Stomach smooth muscle (tissue), 2 donors: ENCODE measurements around the gene STX8.

ENCODE experiments used
- H3K27ac ChIP-seq: one replicate; pipeline ENCODE4 v1.7.0; 2013; ENCODE audit warnings: mild to moderate bottlenecking, low read length, inconsistent platforms
- H3K27me3 ChIP-seq, 2 donors: one replicate each; pipeline ENCODE4 v1.7.0; 2013; ENCODE audit warnings: low read length in 2 of 2; ENCODE audit not compliant: insufficient read depth in 2 of 2, control insufficient read depth in 1 of 2
- H3K36me3 ChIP-seq, 2 donors: one replicate each; pipeline ENCODE4 v1.7.0; 2013; ENCODE audit warnings: low read length in 2 of 2; ENCODE audit not compliant: control insufficient read depth in 2 of 2, insufficient read depth in 2 of 2
- H3K4me1 ChIP-seq: one replicate; pipeline ENCODE4 v1.7.0; 2013; ENCODE audit warnings: low read length; ENCODE audit not compliant: control insufficient read depth, insufficient read depth
- H3K4me3 ChIP-seq, 2 donors: one replicate each; pipeline ENCODE4 v1.7.0; 2013; ENCODE audit warnings: low read length in 2 of 2
- H3K9ac ChIP-seq, 2 donors: one replicate each; pipeline ENCODE4 v1.7.0; 2013; ENCODE audit warnings: low read length in 2 of 2, mild to moderate bottlenecking in 1 of 2
- H3K9me3 ChIP-seq, 2 donors: one replicate each; pipeline ENCODE4 v1.7.0; 2013; ENCODE audit warnings: low read length in 2 of 2; ENCODE audit not compliant: control insufficient read depth in 2 of 2
- donor health status: healthy.
- donor health status: Pancreatic carcinoma.

Gene STX8

DNA sequence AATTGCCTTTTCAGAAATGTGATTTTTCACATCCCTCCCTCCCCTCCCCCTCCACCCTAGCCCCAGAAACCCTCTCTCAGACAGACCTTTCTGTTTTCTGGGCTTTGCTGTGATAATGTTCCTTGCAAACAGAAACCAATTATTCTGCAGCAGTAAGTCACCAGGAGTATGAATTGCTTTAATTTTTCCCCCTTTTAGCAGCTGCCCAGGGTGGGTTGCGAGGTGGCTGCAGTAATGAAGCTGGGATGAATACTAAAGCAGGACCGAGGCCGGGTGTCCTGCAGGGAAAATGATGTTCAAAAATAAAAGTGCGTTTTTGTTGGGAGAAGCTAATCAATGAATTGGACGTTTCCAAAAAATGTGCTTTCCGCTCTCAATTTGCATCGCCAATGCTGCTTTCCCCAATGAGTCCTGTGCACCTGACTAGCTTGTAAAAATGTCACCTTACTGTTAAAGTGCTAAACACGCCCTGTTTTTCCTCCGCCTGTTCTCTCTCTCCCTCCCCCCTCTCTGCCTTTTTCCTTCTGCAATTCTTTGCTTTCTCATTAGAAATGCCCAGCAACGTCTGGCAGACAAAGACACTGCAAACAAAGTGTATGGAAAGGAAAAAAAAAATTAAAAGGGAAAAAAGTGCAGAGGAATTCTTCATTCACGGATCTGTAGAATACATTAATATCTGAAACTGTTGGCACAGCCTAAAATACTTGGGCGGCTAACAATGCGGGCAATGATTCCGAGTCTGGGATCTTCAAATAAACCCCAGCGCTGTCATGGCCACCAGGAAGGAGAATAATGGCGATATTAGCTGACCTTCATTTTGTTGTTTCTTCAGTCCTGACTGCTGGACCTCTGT, 244.1 kb downstream of the STX8 start:
- H3K4me3 ChIP-seq: no peak overlapping the region
- H3K36me3 ChIP-seq: no peaks in the 10 kb centered on the region
- H3K9me3 ChIP-seq: peaks cover 3 to 7% of the 10 kb centered on the region in 2 donors
- H3K9ac ChIP-seq: no peak overlapping the region
- no peaks in the 10 kb centered on the region for H3K4me1 ChIP-seq
- H3K27ac ChIP-seq: no peak overlapping the region
- no peaks in the 10 kb centered on the region for H3K27me3 ChIP-seq

DNA sequence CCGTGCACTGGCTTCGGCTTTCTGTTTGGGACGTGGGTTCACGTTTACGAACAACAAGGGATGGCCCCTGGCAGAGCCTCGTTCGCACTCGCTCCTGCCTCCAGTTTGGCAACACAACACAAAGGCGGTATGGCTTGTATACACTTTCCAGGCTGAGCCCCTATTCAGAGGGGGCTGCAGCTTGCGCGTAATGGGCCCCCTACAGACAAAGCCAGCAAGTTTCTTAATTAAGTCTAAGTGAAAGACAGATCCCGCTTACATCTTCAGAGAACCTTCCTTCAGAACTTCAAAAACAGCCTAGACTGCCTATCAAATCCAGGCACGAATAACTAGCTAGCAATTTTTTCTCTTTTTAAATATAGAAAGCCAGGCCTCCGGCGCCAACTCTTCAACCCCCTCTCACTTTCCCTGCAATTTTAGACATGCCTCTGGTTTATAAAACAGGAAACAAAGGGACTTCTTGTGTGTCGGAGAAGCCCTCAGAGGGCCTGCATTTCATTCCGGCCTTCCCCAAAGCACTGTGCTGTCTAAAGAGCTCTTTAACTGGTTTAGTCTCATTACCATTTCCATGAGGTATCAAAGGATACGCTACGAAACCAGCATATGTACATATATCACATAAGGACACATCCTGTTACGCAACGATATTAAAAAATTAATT, 244.9 kb downstream of the STX8 start:
- Histone ChIP-seq H3K9ac (no peak overlapping the region), H3K36me3 (no peaks in the 10 kb centered on the region), H3K9me3 (peaks cover 3 to 7% of the 10 kb centered on the region in 2 donors), H3K27ac (no peak overlapping the region), H3K4me3 (no peak overlapping the region), H3K27me3 (no peaks in the 10 kb centered on the region), H3K4me1 (no peaks in the 10 kb centered on the region)

DNA sequence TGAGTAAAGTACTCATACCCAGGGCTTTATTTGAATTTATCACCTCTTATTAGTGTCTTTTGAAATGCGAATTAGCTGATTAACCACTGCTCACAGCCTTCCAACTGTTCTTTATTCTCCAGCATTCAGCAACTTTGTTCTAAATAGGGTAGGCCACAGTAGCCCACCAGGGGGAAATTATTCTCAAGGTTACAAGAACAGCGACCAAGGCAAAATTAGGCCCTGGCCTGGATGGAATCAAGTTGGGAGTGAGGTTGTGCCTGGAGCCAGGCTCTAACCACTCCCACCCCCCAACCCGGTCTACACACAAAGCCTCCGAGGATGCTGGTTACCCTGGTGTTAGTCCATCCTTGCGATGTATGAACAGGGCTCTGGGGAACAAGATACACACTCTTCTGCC, 245.5 kb downstream of the STX8 start:
- H3K27me3 ChIP-seq: no peaks in the 10 kb centered on the region
- no peak overlapping the region for H3K27ac ChIP-seq
- H3K9me3 ChIP-seq: peaks cover 3 to 7% of the 10 kb centered on the region in 2 donors

DNA sequence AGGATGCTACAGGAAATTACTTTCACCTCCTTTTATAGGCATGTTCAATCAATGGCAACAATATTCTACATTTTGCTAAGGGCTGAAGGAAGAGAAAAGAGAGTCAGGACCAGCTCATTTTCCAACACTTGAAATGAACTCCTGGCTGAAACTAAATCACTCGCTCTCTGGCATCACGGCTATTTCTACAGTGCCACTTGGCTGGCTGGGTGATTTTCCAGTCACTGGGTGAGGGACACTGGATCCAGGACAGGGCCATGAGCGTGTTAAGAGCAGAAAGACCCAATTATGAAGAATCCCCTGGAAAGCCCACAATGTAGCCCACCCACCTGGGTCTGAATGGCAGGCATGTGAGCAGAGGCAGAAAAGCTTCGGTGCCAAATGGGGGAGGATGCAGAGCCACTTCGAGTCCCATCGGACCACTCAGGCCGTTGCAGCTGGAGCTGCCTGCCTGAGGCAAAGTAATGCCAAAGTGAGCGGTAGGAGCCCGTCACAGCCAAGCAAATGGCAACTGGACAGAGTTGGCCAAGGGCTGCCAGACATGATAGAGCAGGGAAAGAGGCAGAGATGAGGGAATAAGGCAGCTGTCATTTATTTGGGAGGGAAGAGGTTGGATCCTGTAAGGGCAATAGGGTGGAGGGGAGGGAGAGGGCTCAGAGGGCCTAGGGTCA, 246.2 kb downstream of the STX8 start:
- Histone ChIP-seq H3K9ac (no peak overlapping the region), H3K4me3 (no peak overlapping the region), H3K27me3 (no peaks in the 10 kb centered on the region), H3K4me1 (no peaks in the 10 kb centered on the region), H3K27ac (no peak overlapping the region), H3K9me3 (peaks cover 0 to under 1% of the 10 kb centered on the region in 2 donors), H3K36me3 (no peaks in the 10 kb centered on the region)

More for the DNA sequence above, 245.5 kb downstream of the STX8 start:
- Histone ChIP-seq H3K4me3 (no peak overlapping the region), H3K4me1 (no peaks in the 10 kb centered on the region), H3K9ac (no peak overlapping the region), H3K36me3 (no peaks in the 10 kb centered on the region)

DNA sequence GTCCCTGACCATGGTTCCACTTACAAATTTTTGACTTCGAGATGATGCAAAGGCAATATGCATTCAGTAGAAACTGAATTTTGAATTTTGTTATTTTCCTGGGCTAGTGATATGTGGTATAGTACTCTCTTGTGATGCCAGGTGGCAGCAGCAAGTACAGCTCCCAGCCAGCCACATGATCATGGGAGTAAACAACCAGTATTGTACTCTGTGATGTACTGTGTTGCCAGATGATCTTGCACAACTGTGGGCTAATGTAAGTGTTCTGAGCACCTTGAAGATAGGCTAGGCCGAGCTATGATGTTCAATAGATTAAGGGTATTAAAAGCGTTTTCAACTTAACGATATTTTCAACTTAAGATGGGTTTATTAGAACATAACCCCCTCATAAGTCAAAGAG, 250.8 kb downstream of the STX8 start:
- Histone ChIP-seq H3K4me1 (no peaks in the 10 kb centered on the region), H3K9me3 (no peaks in the 10 kb centered on the region), H3K4me3 (no peak overlapping the region), H3K27me3 (no peaks in the 10 kb centered on the region), H3K27ac (no peak overlapping the region), H3K9ac (no peak overlapping the region), H3K36me3 (no peaks in the 10 kb centered on the region)

DNA sequence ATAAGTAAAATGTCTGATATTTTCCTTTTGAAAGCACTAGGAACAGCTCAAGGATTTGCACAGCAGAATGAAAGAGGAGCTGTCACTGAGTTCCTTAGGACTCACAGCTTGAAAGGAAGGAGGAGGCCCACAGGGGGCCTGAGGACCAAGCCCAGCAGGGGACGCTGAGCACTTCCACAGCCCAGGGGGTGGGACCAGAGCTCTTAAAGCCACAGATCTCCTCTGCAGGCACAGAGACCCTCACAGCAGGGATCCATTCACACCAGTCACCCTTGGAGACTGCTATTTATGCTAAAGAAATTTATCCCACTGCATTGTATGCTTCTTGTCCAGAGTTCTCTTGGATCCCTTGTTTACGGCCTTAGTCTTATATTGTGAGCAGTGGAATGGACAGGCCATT, 253.3 kb downstream of the STX8 start:
- no peaks in the 10 kb centered on the region for H3K36me3 ChIP-seq
- H3K4me3 ChIP-seq: no peak overlapping the region
- no peak overlapping the region for H3K27ac ChIP-seq
- H3K9ac ChIP-seq: no peak overlapping the region
- H3K9me3 ChIP-seq: peaks cover 0 to 4% of the 10 kb centered on the region in 2 donors
- H3K4me1 ChIP-seq: no peaks in the 10 kb centered on the region
- no peaks in the 10 kb centered on the region for H3K27me3 ChIP-seq

DNA sequence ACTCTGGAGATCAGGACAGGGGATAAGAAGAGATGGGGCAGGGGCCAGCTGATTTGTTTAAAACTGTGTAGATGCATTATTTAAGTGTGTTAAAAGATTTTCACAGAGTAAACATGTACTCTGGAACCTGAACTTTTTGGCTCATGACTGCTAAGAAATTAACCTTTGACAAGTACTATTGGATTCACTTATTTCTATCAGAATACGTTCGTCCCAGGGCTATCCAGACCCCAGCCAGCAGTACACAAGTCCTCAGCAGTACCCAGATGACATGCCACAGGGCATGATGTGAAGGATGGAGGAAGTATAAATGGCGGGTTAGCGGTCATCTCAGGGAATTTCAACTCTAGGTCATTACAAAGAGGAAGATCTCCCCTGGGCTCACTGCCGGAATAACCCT, 253.7 kb downstream of the STX8 start:
- H3K9me3 ChIP-seq: peaks cover 0 to 4% of the 10 kb centered on the region in 2 donors
- H3K36me3 ChIP-seq: no peaks in the 10 kb centered on the region
- no peaks in the 10 kb centered on the region for H3K4me1 ChIP-seq
- H3K27ac ChIP-seq: no peak overlapping the region
- no peaks in the 10 kb centered on the region for H3K27me3 ChIP-seq
- no peak overlapping the region for H3K4me3 ChIP-seq
- H3K9ac ChIP-seq: no peak overlapping the region

DNA sequence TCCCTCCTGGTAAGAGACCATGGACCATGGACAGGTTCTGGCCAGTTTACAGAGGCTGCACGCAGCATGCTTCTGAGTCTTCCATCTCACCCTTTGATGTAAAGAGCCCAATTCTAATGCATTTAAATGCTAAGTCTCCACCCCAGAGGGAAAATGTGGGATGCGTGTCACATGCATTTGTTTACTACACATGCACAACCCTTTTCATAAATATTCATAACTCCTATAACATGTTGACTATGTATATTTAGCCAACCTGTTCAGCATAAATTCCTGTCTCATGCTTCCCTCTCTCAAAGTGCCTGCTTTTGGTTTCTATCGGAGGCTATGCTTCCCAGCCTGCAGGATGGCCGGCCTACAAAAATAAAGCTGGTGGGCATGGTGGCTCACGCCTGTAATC, 260.3 kb downstream of the STX8 start:
- Histone ChIP-seq H3K4me1 (no peaks in the 10 kb centered on the region), H3K9ac (no peak overlapping the region), H3K9me3 (peaks cover 0 to 4% of the 10 kb centered on the region in 2 donors), H3K36me3 (no peaks in the 10 kb centered on the region), H3K27ac (no peak overlapping the region), H3K27me3 (no peaks in the 10 kb centered on the region), H3K4me3 (no peak overlapping the region)

DNA sequence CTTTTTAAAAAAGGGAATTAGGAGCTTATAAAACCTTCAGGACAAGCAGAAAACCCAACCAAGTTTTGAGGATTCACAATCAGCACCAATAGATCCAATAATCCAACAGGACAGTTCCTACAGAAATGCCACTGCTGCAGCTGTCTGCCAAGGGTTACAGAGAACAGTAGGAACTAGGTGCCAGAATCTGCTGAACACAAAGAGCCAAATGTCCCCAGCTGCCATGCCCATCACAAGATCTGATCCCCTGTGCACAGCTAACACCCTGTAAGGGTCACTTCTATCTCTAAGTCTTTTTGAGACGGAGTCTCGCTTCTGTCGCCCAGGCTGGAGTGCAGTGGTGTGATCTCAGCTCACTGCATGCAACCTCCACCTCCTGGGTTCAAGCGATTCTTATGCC, 262.3 kb downstream of the STX8 start:
- Histone ChIP-seq H3K36me3 (no peaks in the 10 kb centered on the region), H3K9ac (no peak overlapping the region), H3K27me3 (no peaks in the 10 kb centered on the region), H3K4me1 (no peaks in the 10 kb centered on the region), H3K9me3 (no peaks in the 10 kb centered on the region), H3K4me3 (no peak overlapping the region), H3K27ac (no peak overlapping the region)

DNA sequence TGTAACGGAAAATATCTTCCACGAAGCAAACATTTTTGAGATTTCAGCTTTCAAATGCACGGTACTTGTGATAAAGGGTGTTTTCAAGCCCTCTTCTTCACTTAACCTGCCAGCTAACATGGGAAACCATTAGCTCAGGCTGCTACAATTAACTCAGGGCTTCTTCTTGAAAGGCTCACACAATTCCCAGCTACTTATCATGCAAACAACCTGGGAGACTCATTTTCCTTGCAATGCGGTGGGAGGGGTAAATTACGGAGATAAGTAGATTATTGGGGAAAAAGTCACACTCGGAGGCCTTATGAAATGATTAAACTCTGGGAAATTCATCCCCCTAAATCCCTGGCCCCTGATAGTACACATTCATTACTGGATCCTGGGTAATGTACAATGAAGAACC, 266.4 kb downstream of the STX8 start:
- H3K27me3 ChIP-seq: no peaks in the 10 kb centered on the region
- H3K4me1 ChIP-seq: no peaks in the 10 kb centered on the region
- no peak overlapping the region for H3K9ac ChIP-seq
- no peaks in the 10 kb centered on the region for H3K36me3 ChIP-seq
- no peak overlapping the region for H3K27ac ChIP-seq
- H3K9me3 ChIP-seq: no peaks in the 10 kb centered on the region
- H3K4me3 ChIP-seq: no peak overlapping the region
